Activated CD4-positive, CD25-positive, alpha-beta regulatory T cell treated with anti-CD3 and anti-CD28 coated beads, Interleukin-2, amount 50 U/mL, for 16 hours (primary cell): Measurements from ENCODE around the gene NAA38.

ENCODE experiments used
- DNase-seq: peaks from one replicate; pipeline ENCODE4 v3.0.0-alpha.2; 2020; ENCODE audit warnings: low read depth, low spot score

The NAA38 gene

DNA sequence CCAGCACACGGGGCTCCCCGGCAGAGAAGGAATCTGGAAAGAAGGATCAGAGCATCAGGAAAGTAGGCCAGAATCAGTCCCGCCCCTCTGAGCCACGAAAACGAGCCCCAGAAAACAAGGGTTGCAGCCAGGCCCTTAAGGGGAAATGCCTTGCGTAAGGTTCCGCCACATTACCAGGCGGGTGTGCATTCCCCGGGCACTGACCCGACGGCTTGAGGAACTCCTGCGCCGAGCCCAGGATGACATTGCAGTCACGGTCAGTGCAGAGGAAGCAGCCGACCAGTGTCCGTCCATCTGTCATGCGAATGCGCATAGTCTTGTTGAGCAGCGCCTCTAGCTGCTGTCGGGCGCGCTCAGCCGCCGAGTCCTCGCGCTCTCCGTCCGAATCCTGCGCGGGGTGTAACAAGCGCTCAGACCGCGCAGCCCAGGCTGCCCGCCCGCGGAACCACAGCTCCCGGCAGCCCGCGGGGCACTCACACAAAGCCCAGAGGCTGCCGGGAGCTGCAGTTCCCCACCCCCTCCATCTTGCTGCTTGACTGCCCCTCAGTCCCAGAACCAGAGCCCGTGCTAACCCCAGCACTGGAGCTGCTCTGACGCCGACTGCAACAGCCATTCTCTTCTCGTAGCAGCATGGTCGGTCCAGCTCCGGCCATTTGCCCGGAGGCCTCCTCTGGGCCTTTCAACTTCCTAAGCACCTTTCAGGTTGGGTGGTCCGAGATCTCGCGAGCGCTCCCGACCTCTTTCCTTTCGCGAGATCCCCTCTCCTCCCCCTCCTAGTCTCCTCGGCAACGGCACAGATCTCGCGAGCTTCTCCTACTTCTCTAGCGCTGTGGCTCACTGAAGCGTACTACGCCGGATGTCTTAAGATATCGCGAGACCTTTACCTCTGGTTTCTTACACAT, at the start of gene NAA38:
Gene NAA38, minus strand, starts transcription at position 749 of the 902 bp plus-strand sequence. Its CDS starts 96 bp downstream, at position 653.
- peak; percentile 91 for DNase-seq

- no peak for DNase-seq
These were observed 46.1 kb upstream of the NAA38 start for GRCh38 chr17:7903154-7904103.

DNA sequence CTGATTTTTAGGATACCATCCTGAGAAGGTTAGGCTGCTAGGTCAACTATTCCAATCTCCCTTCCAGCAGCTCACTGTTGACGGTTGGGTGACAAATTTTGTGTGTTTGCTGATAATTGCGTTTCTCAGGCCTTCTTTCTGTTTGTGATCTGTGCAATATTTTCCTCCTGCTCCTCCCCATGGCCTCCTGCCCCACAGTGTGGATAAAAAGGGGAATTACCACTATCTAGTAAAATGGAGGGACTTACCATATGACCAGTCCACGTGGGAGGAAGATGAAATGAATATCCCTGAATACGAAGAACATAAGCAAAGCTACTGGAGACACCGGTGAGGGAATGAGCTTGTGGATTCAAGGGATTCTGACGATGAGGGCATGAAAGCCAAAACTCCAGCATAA, 40.4 kb upstream of the NAA38 start:
- no peak for DNase-seq

DNA sequence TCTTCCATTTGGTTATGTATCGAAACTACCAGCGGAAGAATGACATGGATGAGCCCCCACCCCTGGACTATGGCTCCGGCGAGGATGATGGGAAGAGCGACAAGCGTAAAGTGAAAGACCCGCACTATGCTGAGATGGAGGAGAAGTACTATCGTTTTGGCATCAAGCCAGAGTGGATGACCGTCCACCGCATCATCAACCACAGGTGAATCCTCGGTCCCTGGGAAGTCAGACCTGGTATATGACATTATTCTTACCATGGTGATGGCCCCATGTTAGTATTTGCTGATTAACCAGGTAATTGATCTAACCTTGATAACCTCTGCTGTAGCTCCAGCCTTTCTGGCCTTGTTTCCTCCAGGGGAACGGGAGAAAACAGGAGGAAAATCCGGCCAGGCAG, 39.7 kb upstream of the NAA38 start:
- no peak for DNase-seq

GRCh38 chr17:7894866-7895265, 37.5 kb upstream of the NAA38 start:
- DNase-seq, result no peak

DNA sequence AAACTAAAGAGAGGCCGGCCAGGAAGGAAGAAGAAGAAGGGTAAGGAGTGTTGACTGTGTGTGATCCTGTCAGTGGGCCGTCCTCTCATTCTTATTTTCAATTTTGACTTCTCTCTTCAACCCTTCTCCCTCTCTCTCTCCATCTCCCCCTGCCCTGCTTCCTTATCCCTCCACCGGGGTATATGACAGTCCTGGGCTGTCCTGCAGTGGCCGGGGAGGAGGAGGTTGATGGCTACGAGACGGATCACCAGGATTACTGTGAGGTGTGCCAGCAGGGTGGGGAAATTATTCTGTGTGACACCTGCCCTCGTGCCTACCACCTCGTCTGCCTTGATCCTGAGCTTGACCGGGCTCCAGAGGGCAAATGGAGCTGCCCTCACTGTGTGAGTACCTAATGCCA, 36.9 kb upstream of the NAA38 start:
- no peak for DNase-seq

- no peak for DNase-seq
These were observed 36.0 kb upstream of the NAA38 start for GRCh38 chr17:7893187-7893880.

DNA sequence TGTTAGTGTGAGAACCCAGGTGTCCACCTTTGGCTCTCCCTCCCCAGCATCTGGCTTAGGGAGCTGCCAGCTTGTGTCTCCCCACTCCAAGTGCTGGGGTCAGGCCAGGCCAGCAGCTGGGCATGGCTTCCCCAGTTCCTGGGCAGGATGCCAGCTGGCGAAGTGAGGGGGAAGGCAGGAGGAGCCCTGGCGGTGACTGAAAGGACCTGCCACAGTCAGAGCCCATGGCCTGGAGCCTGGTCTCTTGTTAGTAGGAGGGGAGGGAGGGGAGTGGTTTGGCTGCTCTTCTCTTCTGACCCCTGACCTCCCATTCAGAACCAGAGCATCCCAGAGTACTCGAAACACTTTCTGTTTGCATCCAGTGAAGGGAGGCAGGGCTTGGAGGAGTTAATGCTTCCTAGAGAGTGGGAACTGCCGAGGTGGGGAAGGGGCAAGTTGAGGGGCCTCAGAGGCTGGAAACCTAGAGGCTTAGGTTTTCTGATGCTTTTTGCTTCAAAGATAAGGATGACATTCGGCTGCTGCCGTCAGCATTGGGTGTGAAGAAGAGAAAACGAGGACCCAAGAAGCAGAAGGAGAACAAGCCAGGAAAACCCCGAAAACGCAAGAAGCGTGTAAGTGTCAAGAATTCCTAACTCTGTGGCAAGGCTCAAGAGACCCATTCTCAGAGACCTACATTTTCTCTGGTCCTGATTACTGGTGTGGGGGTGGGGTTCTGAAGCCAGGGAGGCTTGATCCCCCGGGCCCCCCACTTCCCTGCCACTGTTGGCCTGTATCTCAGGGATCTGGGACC, 32.0 kb upstream of the NAA38 start:
- DNase-seq, result no peak

DNA sequence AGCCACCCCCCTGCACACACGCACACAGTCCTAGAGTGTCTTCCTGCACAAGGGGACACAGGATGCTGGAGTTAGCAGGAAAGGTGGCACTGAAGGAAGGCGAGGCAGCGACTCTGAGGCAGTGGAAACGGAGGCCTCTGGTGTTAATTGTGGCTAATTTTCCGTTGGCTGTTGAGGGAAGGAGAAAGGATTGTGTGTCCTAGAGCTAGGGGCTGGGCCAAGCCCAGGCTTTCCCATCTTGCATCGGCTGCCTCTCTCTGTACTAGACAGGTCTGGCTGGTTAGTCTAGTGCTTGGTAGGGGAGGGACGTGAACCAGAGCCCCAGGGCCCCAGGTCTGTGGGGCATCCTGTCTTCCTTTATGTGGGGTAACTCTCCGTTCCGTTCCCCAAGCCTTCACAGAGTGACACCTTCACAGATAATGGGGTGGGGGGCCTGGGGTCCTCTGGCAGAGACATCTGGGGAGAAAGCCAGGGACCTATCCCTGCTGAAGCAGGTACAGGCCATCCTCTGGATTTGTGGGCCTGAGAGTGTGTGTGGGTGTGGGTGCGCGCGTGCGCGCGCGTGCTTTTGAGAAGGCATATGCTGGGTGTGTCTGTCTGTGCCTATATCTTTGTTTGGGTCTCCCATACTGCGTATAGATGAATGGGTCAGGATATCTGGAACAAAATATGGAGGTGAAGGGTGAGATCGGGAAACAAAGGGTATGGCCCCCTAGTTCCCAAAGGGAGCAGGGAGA, 31.0 kb upstream of the NAA38 start, which contains the start of gene CHD3:
Gene CHD3, plus strand, starts transcription at position 606 of the 737 bp plus-strand sequence. CDS start 212 bp downstream, outside the sequence.
- peak; percentile 17 for DNase-seq

GRCh38 chr17:7887482-7888183, 30.3 kb upstream of the NAA38 start:
- DNase-seq, result peak; percentile 83

GRCh38 chr17:7887038-7887481, 29.7 kb upstream of the NAA38 start:
- DNase-seq, result no peak

DNA sequence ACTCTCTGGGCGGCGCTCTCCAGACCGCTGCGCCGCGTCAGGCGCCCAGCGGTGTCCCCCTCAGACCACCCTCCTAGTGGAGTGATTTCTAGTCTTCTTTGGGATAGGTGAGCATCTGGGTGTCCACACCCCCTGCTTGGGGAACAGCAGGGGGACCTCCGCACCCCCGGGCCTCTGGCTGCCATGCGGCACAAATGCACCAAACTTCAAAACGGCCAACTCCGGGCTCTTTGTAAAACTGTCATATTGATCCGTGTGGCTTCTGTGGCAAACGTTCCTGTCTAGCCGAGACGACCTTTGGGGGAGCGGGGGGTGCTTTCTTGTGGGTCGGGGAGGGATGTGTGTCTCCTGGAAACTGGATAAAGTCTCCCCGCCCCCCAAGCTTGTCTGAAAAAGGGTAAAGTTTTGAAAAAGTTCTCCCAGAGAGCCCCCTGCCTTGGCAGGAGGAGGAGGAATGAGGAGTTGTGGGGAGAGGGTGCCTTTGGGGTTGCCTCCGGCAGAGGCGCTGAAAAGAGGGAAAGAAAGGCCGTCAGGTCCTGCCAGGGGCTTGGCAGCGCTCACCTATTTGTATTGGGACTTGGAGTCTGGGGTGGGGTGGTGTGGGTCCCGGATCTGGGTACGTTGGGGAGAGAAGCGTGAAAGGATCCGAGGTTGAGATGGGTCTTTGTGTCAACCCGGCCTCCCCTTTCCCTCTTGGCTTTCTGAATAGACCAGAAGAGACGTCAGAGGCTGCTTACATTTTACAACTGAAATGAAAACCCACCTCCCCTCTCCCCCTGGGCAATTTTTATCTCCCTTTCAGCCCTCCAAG, 29.1 kb upstream of the NAA38 start:
- DNase-seq, result peak; percentile 30

GRCh38 chr17:7885367-7886226, 28.2 kb upstream of the NAA38 start:
- DNase-seq, result peak; percentile 10

DNA sequence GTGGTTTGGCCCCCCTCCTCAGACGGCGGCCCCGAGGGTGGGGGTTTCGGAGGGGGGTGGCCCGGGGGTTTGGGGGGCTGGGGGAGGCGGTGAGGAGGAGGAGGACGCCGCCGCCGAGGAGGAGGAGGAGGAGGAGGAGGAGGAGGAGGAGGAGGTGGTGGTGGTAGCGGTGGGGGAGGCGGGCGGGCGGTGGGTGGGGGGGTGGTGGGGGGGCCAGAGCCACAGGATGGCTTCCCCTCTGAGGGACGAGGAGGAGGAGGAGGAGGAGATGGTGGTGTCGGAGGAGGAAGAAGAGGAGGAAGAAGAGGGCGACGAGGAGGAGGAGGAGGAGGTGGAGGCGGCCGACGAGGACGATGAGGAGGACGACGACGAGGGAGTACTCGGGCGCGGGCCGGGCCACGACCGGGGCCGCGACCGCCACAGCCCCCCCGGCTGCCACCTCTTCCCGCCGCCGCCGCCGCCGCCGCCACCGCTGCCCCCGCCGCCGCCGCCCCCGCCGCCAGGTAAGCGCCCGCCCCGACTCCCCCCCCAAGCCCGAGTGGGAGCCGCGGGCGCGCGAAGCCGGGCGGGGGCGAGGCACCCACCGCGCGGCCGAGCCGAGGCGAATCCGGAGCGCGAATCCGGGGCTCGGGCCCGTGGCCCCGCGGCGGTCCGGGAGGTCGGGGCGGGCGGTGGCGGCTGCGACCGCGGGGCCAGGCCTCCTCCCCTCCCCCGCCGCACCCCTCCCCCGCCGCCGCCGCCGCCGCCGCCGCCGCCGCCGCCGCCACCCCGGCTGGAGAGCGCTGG, 27.4 kb upstream of the NAA38 start:
- no peak for DNase-seq

GRCh38 chr17:7883781-7884386, 26.5 kb upstream of the NAA38 start:
- DNase-seq, result no peak

GRCh38 chr17:7882629-7883028, 25.3 kb upstream of the NAA38 start:
- DNase-seq, result no peak
